ENCODE measurements around the gene MGMT.

MGMT gene

DNA sequence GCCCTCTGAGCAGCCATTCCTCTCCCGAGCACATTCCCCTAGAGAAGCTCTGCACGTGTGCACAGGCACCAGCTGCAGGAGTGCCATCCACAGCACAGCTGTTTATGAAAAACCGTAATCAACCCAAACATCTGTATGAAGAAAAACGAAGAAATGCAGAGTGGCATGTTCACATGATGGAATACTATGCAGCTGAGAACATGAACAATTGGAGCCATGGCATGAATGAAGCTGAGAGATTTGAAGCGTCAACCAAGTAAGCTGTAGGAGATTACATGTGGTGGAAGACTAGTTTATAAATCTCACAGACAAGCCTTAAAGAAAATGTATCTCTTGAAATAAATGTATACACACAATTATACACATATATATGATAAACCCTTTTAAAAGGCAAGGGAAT, 320.5 kb downstream of the MGMT start:
- no peak for TF ChIP-seq EZH2 (IDR thresholded peaks at IDR 0.05; ENCODE audit: borderline replicate concordance, low read depth, low read length, severe bottlenecking)
- TF ChIP-seq, protein P1, sequence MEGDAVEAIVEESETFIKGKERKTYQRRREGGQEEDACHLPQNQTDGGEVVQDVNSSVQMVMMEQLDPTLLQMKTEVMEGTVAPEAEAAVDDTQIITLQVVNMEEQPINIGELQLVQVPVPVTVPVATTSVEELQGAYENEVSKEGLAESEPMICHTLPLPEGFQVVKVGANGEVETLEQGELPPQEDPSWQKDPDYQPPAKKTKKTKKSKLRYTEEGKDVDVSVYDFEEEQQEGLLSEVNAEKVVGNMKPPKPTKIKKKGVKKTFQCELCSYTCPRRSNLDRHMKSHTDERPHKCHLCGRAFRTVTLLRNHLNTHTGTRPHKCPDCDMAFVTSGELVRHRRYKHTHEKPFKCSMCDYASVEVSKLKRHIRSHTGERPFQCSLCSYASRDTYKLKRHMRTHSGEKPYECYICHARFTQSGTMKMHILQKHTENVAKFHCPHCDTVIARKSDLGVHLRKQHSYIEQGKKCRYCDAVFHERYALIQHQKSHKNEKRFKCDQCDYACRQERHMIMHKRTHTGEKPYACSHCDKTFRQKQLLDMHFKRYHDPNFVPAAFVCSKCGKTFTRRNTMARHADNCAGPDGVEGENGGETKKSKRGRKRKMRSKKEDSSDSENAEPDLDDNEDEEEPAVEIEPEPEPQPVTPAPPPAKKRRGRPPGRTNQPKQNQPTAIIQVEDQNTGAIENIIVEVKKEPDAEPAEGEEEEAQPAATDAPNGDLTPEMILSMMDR (IDR thresholded peaks at IDR 0.05; ENCODE audit: borderline replicate concordance, extremely low read depth, low read length, poor library complexity, severe bottlenecking), result no peak
- H3K4me3 ChIP-seq (ENCODE audit: low read depth in 1 of 2, low read length in 2 of 2), result no peak overlapping the region
- no peaks in the 10 kb centered on the region for H3K9me3 ChIP-seq (ENCODE audit: insufficient read depth, low read length, severe bottlenecking)
- DNase-seq (no peak), ATAC-seq (ENCODE audit: insufficient read depth, low read depth) (no peak)
- H3K9ac ChIP-seq (ENCODE audit: low read depth, low read length), result no peak overlapping the region
- no peaks in the 10 kb centered on the region for H3K79me2 ChIP-seq (ENCODE audit: insufficient read depth, low read length)
- H4K20me1 ChIP-seq (ENCODE audit: insufficient read depth, low read length), result no peaks in the 10 kb centered on the region
- H3K4me1 ChIP-seq (ENCODE audit: insufficient read depth, low read length), result no peaks in the 10 kb centered on the region
- H3K4me2 ChIP-seq (ENCODE audit: insufficient read depth, low read length), result no peak overlapping the region
- H3K27ac ChIP-seq (ENCODE audit: low read length), result no peak overlapping the region
- no peak overlapping the region for H2AFZ ChIP-seq (ENCODE audit: low read depth, low read length)
- no peaks in the 10 kb centered on the region for H3K36me3 ChIP-seq (ENCODE audit: insufficient read depth, low read length)
- no peaks in the 10 kb centered on the region for H3K27me3 ChIP-seq (ENCODE audit: insufficient read depth, low read length, poor library complexity)

DNA sequence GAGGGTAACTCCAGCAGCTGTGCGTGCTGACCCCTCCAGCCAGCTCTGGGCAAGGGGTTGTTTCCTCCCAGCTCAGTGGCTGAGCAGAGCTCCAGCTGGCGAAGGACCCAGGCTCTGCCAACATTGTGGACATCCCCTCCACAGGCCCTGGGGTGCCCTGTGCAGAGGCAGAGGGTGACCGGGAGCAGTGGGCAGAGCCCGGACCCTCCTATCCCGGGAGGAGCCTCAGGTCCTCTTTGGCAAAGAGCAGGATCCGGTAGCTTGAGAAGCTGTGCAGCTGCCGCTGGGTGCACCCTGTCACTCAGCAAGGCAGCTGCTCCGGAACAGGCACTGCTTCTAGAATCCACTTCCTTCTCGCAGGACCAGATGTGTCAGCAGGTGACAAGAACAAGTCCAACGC, 321.2 kb downstream of the MGMT start:
- Histone ChIP-seq H3K4me2 (ENCODE audit: insufficient read depth, low read length) (no peak overlapping the region), H3K27ac (ENCODE audit: low read length) (no peak overlapping the region), H4K20me1 (ENCODE audit: insufficient read depth, low read length) (no peaks in the 10 kb centered on the region), H3K9me3 (ENCODE audit: insufficient read depth, low read length, severe bottlenecking) (no peaks in the 10 kb centered on the region), H3K79me2 (ENCODE audit: insufficient read depth, low read length) (no peaks in the 10 kb centered on the region), H3K9ac (ENCODE audit: low read depth, low read length) (no peak overlapping the region), H3K4me3 (ENCODE audit: low read depth in 1 of 2, low read length in 2 of 2) (no peak overlapping the region), H3K27me3 (ENCODE audit: insufficient read depth, low read length, poor library complexity) (no peaks in the 10 kb centered on the region), H2AFZ (ENCODE audit: low read depth, low read length) (no peak overlapping the region), H3K4me1 (ENCODE audit: insufficient read depth, low read length) (no peaks in the 10 kb centered on the region), H3K36me3 (ENCODE audit: insufficient read depth, low read length) (no peaks in the 10 kb centered on the region)
- no peak for TF ChIP-seq EZH2 (IDR thresholded peaks at IDR 0.05; ENCODE audit: borderline replicate concordance, low read depth, low read length, severe bottlenecking)
- TF ChIP-seq, protein P1 (IDR thresholded peaks at IDR 0.05; ENCODE audit: borderline replicate concordance, extremely low read depth, low read length, poor library complexity, severe bottlenecking), result no peak
- ATAC-seq (ENCODE audit: insufficient read depth, low read depth) (no peak), DNase-seq (no peak)

DNA sequence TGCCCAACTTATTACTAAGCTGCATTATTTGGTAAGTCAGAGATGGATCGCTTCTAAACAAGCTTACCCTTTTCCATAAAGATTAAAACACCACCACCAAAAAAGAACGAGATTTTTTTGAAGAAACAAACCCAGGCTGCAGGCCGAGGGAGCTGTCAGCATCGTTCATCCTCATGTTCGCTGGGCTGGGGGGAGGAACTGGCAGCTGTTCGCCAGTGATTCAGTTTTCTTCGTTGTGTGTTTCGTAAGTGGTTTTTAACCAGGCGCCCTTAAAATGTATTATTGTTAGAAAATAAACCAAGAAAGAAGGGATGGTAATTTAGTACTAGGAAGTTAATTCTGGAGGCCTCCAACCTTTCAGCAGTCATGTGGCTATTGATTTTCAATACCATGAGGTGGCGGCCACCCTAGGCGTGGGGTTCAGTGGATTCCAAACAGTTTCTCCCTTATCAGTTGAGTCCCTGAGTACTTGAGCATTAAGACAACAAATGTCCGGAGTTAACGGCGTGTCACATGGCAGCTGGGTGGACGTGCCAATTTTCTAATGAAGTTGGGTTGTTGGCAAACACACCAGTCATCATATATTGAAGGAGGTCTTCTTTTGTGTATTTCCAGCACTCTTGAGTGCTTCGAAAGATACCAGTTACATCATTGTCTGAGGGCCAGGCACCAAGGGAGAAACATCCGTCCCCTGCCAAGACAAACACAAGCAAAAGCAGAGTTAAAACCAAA, 323.8 kb downstream of the MGMT start:
- no peak overlapping the region for H3K4me3 ChIP-seq (ENCODE audit: low read depth in 1 of 2, low read length in 2 of 2)
- H3K9ac ChIP-seq (ENCODE audit: low read depth, low read length), result no peak overlapping the region
- no peaks in the 10 kb centered on the region for H3K4me1 ChIP-seq (ENCODE audit: insufficient read depth, low read length)
- H3K36me3 ChIP-seq (ENCODE audit: insufficient read depth, low read length), result no peaks in the 10 kb centered on the region
- TF ChIP-seq, protein P1 (IDR thresholded peaks at IDR 0.05; ENCODE audit: borderline replicate concordance, extremely low read depth, low read length, poor library complexity, severe bottlenecking), result no peak
- TF ChIP-seq EZH2 (IDR thresholded peaks at IDR 0.05; ENCODE audit: borderline replicate concordance, low read depth, low read length, severe bottlenecking), result no peak
- no peak for ATAC-seq (ENCODE audit: insufficient read depth, low read depth)
- H2AFZ ChIP-seq (ENCODE audit: low read depth, low read length), result no peak overlapping the region
- no peaks in the 10 kb centered on the region for H3K9me3 ChIP-seq (ENCODE audit: insufficient read depth, low read length, severe bottlenecking)
- H4K20me1 ChIP-seq (ENCODE audit: insufficient read depth, low read length), result no peaks in the 10 kb centered on the region
- no peaks in the 10 kb centered on the region for H3K79me2 ChIP-seq (ENCODE audit: insufficient read depth, low read length)
- no peak for DNase-seq
- H3K27me3 ChIP-seq (ENCODE audit: insufficient read depth, low read length, poor library complexity), result no peaks in the 10 kb centered on the region
- H3K27ac ChIP-seq (ENCODE audit: low read length), result no peak overlapping the region
- no peak overlapping the region for H3K4me2 ChIP-seq (ENCODE audit: insufficient read depth, low read length)
